Stimulated activated CD8-positive, alpha-beta memory T cell treated with anti-CD3 and anti-CD28 coated beads, Interleukin-4, amount 100 ng/mL, for 4 hours (primary cell): Measurements from ENCODE around the gene BUD23.
"Not testable (repeated sequence)": the region's sequence is repeated elsewhere in the genome, so short reads cannot be mapped to it uniquely, and the experiment has no call there.

ENCODE experiments used
- DNase-seq, 2 donors: peaks; one replicate each; pipeline ENCODE4 v3.0.0-alpha.2; 2020; ENCODE audit warnings: low read depth in 2 of 2, low spot score in 1 of 2

BUD23 gene

DNA sequence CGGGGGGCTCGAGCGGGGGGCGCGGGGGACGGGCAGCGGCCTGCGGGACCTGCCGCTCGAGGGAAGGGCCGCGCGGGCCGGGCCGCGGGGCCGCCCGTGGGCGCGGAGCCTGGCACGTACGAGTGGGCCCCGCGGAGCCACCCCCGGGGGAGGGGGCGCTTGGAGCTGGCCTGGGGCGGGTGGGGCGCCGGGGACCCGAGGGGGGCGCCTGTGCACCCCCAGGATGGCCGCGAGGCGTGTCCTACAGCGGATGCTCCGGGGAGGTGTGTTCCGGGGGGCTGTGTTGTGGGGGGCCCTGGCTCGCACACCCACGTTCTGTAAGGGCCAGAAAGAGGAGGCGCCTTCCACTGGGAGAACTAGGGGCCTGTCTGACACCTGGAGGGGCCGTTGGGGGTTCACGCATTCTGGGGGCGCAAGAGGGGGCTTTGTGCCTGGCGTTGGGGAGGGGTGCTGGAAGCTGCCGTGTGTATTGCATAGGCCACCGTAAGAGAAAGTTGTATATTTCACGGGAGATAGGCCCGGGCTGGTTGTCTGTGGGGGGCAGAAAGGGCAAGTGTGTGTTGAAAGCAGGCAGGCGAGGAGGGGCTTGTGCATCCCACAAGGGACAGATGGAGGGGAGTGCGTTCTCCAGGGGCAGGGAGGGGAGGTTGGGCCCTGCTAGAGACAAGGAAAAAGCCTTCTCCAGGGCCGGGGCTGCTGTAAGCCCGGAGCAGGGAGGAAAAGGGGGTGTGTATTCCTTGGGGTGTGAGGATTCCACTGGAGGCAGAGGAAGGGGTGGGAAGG is 15.1 kb upstream of the BUD23 start:
- no peak for DNase-seq

DNA sequence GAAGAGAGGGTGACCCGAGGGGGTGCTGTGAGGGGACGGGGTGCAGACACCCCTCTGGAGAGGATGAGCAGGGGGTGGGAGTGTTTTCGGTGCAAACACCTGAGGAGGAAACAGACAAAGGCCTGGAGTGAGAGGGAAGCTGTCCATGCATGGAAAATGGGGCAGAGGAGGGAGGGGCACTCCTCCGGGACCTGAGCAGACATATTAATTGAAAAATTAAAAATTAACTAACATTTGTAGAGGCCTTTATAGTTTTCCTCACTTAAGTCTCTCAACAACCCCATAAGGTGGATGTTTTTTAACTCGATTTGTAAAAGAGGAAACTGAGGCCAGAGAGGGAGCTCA is 14.5 kb upstream of the BUD23 start:
- no peak for DNase-seq

DNA sequence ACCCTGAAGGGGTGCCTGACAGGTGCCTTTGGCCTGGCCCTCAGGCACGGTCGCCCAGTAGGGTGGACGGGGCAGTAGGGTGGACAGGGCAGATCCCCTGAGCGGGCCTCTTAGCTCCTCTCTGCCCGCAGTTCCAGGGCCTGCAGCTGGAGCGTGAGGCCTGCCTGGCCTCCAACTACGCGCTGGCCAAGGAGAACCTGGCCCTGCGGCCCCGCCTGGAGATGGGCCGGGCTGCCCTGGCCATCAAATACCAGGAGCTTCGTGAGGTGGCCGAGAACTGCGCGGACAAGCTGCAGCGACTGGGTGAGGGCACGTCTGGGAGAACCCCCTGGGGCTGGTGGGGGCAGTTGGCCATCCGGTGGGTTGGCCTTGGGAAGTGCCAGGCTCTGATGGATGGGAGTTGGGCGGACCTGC is 14.1 kb upstream of the BUD23 start:
- no peak for DNase-seq

DNA sequence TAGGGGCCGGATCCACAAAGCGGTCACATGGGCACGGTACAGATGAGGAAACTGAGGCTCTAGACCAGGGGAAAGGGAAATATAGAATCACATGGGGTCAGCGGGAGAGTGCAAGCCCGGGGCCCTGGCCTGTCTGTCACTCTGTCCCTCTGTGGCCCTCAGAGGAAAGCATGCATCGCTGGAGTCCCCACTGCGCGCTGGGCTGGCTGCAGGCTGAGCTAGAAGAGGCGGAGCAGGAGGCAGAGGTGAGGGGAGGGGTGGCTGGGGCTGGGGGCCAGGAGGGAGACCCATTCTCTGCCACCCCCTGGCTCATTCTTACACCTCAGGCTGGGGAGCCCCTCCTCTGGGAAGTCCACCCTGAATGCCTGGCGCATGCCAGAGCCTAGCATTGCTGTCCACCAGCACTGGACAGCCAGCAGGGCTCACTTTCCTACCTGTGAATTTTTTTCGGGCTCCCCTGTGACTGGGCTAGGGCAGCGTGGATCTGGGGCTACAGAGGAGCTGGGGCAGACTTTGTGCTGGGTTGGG is 13.5 kb upstream of the BUD23 start:
- DNase-seq = no peak

GRCh38 chr7:73671322-73671661 is 12.1 kb upstream of the BUD23 start:
- DNase-seq = no peak

DNA sequence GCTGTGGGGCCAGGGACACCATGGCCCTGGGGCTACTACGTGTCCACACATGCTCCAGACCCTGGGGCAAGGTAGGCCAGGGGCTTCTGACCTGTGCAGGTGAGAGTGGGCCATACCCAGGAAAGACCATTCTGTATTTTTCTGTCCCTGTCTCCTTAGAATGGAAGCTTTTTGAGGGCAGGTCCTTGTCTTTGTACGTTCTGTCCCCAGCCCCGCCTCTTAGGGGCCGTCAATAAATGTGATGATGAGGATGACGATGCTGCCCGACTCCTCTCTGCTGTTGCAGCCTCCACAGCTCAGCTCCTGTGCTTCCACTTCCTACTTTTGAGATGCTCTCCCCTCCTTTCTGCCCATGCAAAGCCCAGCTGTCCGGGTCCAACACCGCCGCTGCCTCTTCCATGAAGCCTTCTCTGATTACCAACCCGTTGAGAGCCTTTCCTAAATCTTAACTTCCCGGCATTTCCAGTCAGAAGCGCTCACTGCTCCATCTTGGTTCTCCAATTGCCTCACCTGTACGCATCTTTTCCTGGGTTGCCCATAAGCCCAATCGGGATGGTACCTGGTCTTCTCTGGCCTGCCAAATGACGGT is 11.4 kb upstream of the BUD23 start:
- DNase-seq = no peak

DNA sequence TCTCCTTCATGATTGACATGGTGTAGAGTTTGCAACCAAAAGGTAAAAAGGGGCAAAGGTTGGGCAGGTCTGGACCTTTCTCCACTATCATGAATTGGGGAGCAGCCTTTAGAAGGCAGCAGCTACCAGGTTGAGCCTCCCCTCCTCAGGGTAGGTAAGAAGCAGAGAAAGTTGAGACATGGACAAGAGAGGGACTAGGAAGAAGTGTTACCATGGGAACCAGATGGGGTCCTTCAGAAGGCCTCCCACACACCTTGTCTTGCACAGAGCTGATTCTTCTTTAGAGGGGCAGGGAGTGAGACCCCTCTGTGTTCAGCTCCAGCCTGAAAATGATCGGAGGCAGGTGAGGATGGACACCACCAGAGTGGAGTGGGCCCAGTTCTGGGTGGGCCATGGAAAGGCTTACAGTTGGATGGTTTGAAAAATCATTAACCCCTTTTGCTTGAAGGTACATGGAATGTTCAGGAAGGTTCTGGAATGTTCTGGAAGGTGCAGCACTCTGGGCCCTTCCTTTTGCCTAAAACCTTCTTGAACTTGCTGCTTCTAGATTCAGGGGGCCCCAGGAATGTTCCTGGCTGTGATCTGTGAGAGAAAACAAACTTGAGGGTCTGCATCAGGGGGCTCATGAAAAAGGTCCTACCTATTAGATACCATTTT is 8.8 kb upstream of the BUD23 start:
- DNase-seq = no peak

GRCh38 chr7:73676062-73676461 is 7.3 kb upstream of the BUD23 start:
- not testable (repeated sequence) for DNase-seq

GRCh38 chr7:73678862-73679261 is 4.5 kb upstream of the BUD23 start:
- DNase-seq = no peak

GRCh38 chr7:73679709-73680108 is 3.7 kb upstream of the BUD23 start:
- no peak for DNase-seq

DNA sequence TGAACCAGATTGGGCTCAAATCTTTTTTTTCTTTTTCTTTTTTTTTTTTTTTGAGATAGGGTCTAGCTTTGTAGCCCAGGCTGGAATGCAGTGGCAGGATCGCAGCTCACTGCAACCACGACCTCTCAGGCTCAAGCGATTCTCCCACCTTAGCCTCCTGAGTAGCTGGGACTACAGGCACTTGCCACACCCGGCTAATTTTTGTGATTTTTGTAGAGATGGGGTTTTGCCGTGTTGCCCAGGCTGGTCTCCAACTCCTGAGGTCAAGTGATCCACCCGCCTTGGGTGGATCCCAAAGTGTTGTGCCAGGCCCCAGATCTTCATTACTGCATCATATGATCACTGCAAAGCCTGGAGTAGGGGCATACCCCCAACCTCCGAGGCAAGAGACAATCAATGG is 2.9 kb upstream of the BUD23 start:
- no peak for DNase-seq

DNA sequence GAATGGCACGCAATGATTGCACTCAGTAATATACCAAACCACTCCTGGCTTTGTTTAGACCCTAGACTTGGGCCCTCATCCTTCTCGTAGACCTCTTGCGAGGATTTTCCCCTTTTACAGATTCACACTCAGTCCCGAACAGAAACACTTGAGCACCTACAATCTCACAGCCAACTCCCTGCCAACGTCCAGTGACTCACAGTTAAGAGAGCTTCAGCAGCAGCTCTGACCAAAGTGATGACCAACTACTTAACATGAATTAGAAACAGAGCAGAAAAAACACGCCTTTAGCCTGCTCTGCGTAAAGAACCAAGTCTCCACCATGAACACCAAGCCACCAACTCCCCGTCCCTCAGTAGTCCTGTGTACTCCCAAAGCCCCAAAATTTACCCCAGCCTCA is 2.4 kb upstream of the BUD23 start:
- DNase-seq = no peak

GRCh38 chr7:73682745-73683055 is 697 bp upstream of the BUD23 start:
- DNase-seq = no peak

GRCh38 chr7:73683788-73684693 is 644 bp downstream of the BUD23 start:
- no peak for DNase-seq

- DNase-seq = no peak
Observed at GRCh38 chr7:73685311-73685710, 1.9 kb downstream of the BUD23 start.

- no peak for DNase-seq
Observed at GRCh38 chr7:73688288-73688687, 4.9 kb downstream of the BUD23 start.

DNA sequence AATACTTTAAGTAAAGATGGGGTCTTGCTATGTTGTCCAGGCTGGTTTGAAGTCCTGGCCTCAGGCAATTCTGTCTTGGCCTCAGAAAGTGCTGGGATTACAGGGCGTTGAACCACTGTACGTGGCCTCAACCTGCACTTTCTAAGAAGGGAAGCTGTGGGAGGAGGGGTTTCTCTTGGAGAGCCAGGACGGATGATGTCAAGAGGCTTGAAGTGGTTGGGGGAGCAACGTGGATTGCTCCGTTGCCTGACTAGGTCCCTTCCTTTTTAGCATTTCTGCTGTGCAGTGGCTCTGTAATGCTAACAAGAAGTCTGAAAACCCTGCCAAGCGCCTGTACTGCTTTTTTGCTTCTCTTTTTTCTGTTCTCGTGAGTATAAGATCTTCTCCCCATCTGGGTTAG is 7.2 kb downstream of the BUD23 start:
- no peak for DNase-seq

DNA sequence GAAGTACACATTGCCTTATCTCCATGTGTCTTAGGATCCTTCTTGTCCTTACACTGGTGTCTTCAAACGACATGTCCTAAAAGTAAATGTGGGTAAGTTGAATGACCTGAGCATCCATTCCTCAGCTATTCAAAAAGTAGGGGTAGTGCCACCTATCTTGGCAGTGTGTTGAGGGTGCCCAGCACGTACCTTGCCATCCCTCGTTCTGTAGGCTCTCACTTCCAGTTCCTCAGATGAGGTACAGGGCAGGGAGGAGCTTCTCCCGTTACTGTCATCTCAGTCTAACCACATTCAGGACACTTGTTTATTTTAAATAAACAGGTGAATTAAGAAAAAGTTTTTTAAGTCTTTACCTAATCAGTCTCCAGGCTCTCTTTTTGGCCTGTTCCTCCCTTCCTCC is 13.0 kb downstream of the BUD23 start:
- DNase-seq = no peak

DNA sequence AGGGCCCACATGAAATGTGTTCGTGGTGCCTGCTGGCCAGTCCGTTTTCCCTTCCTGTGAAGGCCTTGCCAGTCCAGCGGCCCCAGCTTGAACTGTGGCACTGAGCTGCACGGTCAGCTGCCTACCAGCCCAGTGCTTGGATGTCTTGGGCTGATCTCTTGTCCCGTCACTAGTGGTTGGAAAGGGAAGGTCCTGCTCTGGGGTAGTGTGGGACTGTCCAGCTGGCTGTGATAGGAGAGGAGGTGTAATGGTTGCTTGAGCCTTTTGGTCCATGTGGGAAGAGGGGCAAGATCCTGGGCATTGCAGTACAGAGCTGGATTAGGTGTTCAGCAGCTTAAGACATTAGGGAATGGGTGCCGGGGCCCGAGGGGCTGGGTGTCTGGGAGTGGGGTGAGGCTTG is 15.0 kb downstream of the BUD23 start:
- no peak for DNase-seq

- no peak for DNase-seq
Observed at GRCh38 chr7:73699370-73700068, 16.1 kb downstream of the BUD23 start.

GRCh38 chr7:73700069-73700423 is 16.6 kb downstream of the BUD23 start:
- DNase-seq = no peak
